ENCODE data around the gene ARSD. TPM values are rescaled to one million over a fixed set of nuclear protein-coding genes. Genes with fewer than 3 reads are reported as not detected.
"Not testable (repeated sequence)": the region's sequence is repeated elsewhere in the genome, so short reads cannot be mapped to it uniquely, and the experiment has no call there.

Gene ARSD
- total RNA-seq, 2 donors from 2014 or later = 44.2 to 75.9 TPM

DNA sequence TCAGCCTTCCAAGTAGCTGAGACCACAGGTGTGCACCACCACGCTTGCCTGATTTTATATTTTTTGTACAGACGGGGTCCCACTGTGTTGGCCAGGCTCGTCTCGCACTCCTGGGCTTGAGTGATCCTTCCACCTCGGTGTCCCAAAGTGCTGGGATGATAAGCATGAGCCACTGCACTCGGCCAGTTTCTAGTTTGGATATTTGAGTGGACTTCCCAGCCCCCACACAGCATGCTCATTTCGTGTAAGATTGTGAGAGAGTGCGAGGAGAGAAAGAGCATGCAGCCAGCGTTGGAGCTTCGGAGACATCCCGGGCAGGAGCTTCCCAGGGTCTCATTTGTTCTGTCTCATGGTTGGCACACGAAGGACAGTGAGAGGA is 31.8 kb downstream of the ARSD start:
- Histone ChIP-seq H3K27ac (peak overlapping the region; percentile 77), H3K36me3 (no peaks in the 10 kb centered on the region), H3K9ac (ENCODE audit: low read depth in 2 of 2, low read length in 2 of 2) (peak overlapping the region; percentile 37 to 77), H3K4me3 (no peak overlapping the region), H3K27me3 (no peaks in the 10 kb centered on the region), H3K9me3 (no peaks in the 10 kb centered on the region), H3K4me1 (peaks cover 8% of the 10 kb centered on the region)
- intact Hi-C loops (cut with DNase I) = no loop called here
- no peak for DNase-seq
- no peak for TF ChIP-seq CTCF (IDR thresholded peaks at IDR 0.05)

- peak overlapping the region in 1 of 2 donors; percentile 34 for H3K9ac ChIP-seq (ENCODE audit: low read depth in 2 of 2, low read length in 2 of 2)
- no peaks in the 10 kb centered on the region for H3K9me3 ChIP-seq
- peaks cover 8% of the 10 kb centered on the region for H3K4me1 ChIP-seq
- peak overlapping the region; percentile 18 for H3K27ac ChIP-seq
- no peaks in the 10 kb centered on the region for H3K36me3 ChIP-seq
- no peak overlapping the region for H3K4me3 ChIP-seq
- H3K27me3 ChIP-seq = no peaks in the 10 kb centered on the region
- peak; percentile 68 for DNase-seq
- intact Hi-C loops (cut with DNase I) = no loop called here
- TF ChIP-seq CTCF (IDR thresholded peaks at IDR 0.05) = no peak
Observed at GRCh38 chrX:2894885-2895292, 34.2 kb downstream of the ARSD start.

GRCh38 chrX:2892816-2893215 is 36.3 kb downstream of the ARSD start:
- H3K9ac ChIP-seq (ENCODE audit: low read depth in 2 of 2, low read length in 2 of 2) = no peak overlapping the region
- no peak for DNase-seq
- intact Hi-C loops (cut with DNase I) = no loop called here
- H3K4me1 ChIP-seq = peaks cover 8% of the 10 kb centered on the region
- TF ChIP-seq CTCF (IDR thresholded peaks at IDR 0.05) = no peak
- H3K27me3 ChIP-seq = no peaks in the 10 kb centered on the region
- H3K9me3 ChIP-seq = no peaks in the 10 kb centered on the region
- no peaks in the 10 kb centered on the region for H3K36me3 ChIP-seq
- H3K4me3 ChIP-seq = no peak overlapping the region
- H3K27ac ChIP-seq = no peak overlapping the region

DNA sequence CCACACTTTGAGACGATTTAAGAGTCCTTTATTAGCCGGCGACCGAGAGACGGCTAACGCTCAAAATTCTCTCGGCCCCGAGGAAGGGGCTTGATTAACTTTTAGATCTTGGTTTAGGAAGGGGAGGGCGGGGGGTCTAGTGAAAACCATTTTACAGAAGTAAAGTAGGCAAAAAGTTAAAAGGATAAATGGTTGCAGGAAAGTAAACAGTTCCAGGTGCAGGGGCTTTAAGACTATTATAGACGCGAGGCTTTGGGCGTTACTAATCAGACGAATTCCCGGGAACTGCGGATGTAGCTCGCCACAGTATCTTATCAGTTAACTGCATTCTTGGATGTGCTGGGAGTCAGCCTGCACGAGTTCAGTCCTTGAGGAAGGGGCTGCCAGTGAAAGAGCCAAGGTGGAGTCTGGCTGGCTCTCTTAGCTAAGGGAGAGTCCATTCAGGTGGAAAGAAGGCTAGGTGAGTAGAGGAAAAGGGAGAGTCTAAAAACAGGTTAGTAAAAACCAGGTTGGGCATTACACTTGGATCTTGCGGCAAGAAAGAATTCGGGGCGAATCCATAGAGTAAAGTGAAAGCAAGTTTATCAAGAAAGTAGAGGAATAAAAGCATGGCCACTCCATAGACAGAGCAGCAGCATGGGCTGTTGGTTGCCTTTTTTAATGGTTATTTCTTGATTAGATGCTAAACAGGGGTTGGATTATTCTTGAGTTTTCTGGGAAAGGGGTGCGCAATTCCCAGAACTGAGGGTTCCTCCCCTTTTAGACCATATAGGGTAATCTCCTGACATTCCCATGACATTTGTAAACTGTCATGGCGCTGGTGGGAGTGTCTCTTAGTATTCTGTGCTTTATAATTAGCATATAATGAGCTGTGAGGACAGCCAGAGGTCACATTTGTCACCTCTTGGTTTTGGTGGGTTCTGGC is 38.3 kb downstream of the ARSD start:
- H3K4me3 ChIP-seq; H3K4me1 ChIP-seq; H3K27me3 ChIP-seq; H3K9ac ChIP-seq (ENCODE audit: low read depth in 2 of 2, low read length in 2 of 2); H3K36me3 ChIP-seq; intact Hi-C loops (cut with DNase I); H3K9me3 ChIP-seq; DNase-seq: not testable (repeated sequence)
- peak overlapping the region; percentile 7 for H3K27ac ChIP-seq

- peak overlapping the region; percentile 16 for H3K4me3 ChIP-seq
- H3K27me3 ChIP-seq; H3K36me3 ChIP-seq; H3K9me3 ChIP-seq; intact Hi-C loops (cut with DNase I); H3K4me1 ChIP-seq: not testable (repeated sequence)
- peak; percentile 45 for TF ChIP-seq CTCF (IDR thresholded peaks at IDR 0.05)
- H3K9ac ChIP-seq (ENCODE audit: low read depth in 2 of 2, low read length in 2 of 2) = peak overlapping the region; percentile 50 to 56
- peak overlapping the region; percentile 7 for H3K27ac ChIP-seq
- peak; percentile 53 for DNase-seq
Observed at GRCh38 chrX:2889706-2890490, 39.2 kb downstream of the ARSD start.

Measured in colonic mucosa (tissue), 4 donors.